Astrocyte of the spinal cord (primary cell): ENCODE data around the gene RNF14.
"Not testable (repeated sequence)": the region's sequence is repeated elsewhere in the genome, so short reads cannot be mapped to it uniquely, and the experiment has no call there.

Experiments
- DNase-seq: peaks from one replicate; pipeline ENCODE4 v3.0.0; 2011; ENCODE audit warnings: low read depth, low spot score
- H3K4me3 ChIP-seq: 2 replicates; pipeline ENCODE4 v1.5.1; 2011; ENCODE audit warnings: low read depth, mild to moderate bottlenecking, low read length, moderate library complexity
- in situ Hi-C: cut with HindIII; loops from 2 replicates; pipeline ENCODE4 v1.10.0; 2017; ENCODE audit warnings: low sequenced_read_pairs
- TF ChIP-seq, protein P1 (sequence below): IDR thresholded peaks from 2 replicates; pipeline ENCODE4 v1.5.1; 2012; ENCODE audit warnings: low read depth, mild to moderate bottlenecking, low read length, inconsistent platforms

RNF14 gene

DNA sequence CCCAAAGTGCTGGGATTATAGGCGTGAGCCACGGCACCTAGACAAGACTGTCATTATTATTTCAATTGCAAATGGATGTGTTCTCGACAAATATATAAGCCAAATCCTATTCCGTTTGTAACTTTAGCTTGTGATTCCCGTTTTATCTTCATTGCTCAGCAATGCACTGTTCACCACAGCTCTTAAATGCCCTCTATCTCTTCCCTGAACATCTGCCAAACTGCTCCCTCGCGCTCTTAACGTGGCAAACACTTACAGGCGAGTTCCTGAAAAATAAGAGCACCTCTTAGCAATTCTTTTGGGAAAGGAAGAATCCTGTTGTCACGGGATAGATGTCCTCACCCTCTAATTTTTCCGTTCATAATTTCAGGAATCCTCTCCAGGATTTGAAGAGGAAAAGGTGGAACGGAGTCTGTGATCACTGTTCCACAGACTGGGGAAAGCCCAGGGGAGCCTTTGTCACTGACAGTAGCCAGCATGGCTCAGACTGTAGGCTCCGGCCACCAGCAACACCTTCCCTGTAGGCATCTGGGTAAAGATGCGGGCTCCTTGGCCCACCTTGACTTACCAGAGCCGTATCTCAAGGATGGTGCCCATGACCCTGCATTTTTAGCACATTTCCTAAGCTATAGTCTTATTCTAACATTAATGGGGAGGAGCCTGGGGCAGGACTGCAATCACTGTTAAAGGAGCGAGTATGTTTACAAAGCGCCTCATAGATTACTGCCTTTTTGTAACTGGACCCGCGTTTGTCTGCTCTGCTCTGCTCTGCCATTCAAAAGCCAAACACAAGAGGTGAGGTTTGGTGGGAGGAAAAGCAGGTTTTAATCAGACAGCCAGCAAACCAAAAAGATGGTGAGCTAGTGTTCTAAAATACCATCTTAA lies 64.1 kb downstream of the RNF14 start:
- no peak overlapping the region for H3K4me3 ChIP-seq
- in situ Hi-C loops, result no loop called here
- TF ChIP-seq, protein P1, sequence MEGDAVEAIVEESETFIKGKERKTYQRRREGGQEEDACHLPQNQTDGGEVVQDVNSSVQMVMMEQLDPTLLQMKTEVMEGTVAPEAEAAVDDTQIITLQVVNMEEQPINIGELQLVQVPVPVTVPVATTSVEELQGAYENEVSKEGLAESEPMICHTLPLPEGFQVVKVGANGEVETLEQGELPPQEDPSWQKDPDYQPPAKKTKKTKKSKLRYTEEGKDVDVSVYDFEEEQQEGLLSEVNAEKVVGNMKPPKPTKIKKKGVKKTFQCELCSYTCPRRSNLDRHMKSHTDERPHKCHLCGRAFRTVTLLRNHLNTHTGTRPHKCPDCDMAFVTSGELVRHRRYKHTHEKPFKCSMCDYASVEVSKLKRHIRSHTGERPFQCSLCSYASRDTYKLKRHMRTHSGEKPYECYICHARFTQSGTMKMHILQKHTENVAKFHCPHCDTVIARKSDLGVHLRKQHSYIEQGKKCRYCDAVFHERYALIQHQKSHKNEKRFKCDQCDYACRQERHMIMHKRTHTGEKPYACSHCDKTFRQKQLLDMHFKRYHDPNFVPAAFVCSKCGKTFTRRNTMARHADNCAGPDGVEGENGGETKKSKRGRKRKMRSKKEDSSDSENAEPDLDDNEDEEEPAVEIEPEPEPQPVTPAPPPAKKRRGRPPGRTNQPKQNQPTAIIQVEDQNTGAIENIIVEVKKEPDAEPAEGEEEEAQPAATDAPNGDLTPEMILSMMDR, result no peak
- DNase-seq, result no peak

- H3K4me3 ChIP-seq, in situ Hi-C loops, DNase-seq: not testable (repeated sequence)
Measured at GRCh38 chr5:142033632-142034567, 65.0 kb downstream of the RNF14 start.

- in situ Hi-C loops, result no loop called here
- DNase-seq, result no peak
- TF ChIP-seq, protein P1, result no peak
- no peak overlapping the region for H3K4me3 ChIP-seq
Measured at GRCh38 chr5:142034994-142035393, 66.1 kb downstream of the RNF14 start.

- no peak overlapping the region for H3K4me3 ChIP-seq
- in situ Hi-C loops, result no loop called here
- DNase-seq, result no peak
- TF ChIP-seq, protein P1, result no peak
Measured at GRCh38 chr5:142036918-142037317, 68.0 kb downstream of the RNF14 start.

- in situ Hi-C loops, DNase-seq, H3K4me3 ChIP-seq: not testable (repeated sequence)
Measured at GRCh38 chr5:142037599-142037998, 68.7 kb downstream of the RNF14 start.

GRCh38 chr5:142038735-142039134 lies 69.8 kb downstream of the RNF14 start:
- in situ Hi-C loops, result no loop called here
- TF ChIP-seq, protein P1, result no peak
- H3K4me3 ChIP-seq, result no peak overlapping the region
- DNase-seq, result no peak
